GM19043 (cell line): ENCODE results near the gene POLE4.
A peak's percentile ranks its signal among the peaks of the same experiment; 100 is the strongest.

Experiments used
- ATAC-seq: cut with Tn5 transposase; IDR thresholded peaks from one replicate; pipeline ENCODE4 v1.9.1; 2021; ENCODE audit warnings: low read depth; ENCODE audit not compliant: unreplicated experiment

Gene POLE4

GRCh38 chr2:74939919-74940812 is 18.3 kb upstream of the POLE4 start:
- no peak for ATAC-seq

GRCh38 chr2:74941284-74941683 is 17.2 kb upstream of the POLE4 start:
- no peak for ATAC-seq

GRCh38 chr2:74942263-74942662 is 16.2 kb upstream of the POLE4 start:
- ATAC-seq: no peak

- ATAC-seq: peak; percentile 100
Observed at GRCh38 chr2:74944987-74945787, 13.3 kb upstream of the POLE4 start.

GRCh38 chr2:74945788-74946331 is 12.6 kb upstream of the POLE4 start:
- ATAC-seq: no peak

- ATAC-seq: no peak
Observed at GRCh38 chr2:74947703-74948102, 10.7 kb upstream of the POLE4 start.

- no peak for ATAC-seq
Observed at GRCh38 chr2:74948779-74949178, 9.7 kb upstream of the POLE4 start.

GRCh38 chr2:74951211-74951754 is 7.2 kb upstream of the POLE4 start:
- no peak for ATAC-seq

DNA sequence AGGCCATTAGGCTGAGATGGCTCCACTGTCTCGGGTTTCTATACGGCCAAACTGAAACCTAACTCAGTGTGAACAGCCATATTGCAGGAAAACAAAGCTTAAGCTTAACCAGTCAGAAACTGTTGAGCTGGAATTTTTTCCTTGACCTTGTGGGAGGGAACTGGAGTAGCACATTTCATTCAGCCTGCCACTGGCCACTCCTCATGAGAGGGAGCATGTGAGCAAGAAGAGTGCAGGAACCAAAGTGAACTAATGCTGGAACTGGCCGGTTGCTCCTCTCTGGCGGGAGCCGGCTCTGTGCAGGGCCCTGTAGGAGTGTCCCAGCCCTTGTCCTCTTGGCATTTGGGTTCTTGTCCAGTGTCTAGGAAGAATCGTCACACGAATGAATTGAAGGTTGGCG is 5.9 kb upstream of the POLE4 start:
- ATAC-seq: no peak

DNA sequence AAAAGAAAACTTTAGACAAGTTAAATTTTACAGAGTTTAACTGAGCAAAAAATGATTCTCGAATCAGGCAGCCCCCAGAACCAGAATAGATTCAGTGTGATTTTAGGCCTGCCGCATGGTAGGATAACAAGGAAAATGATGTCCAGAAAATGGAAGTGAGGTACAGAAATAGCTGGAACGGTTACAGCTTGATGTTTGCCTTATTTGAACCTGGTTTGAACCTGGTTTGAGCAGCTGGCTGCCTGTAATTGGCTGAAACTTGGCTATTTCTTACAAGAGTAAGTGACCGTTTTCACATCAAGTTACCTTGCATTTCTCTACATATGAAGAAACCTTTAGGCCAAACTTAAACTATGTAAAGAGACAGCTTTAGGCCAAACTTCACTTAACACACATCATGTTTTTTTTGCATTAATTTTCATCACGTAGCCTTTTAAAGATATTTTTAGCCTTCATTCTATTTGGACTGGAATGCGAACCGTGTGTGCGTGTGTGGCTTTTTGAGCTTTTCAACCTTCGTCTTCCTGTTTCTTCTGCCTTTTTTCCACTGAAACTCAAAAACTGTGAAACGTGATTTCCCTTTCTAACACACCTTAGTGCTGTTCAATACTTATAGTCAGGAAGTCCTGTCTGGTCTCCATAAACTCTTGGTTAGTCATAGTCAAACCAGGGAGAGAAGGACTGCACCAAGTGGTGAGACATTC is 4.5 kb upstream of the POLE4 start:
- ATAC-seq: no peak

DNA sequence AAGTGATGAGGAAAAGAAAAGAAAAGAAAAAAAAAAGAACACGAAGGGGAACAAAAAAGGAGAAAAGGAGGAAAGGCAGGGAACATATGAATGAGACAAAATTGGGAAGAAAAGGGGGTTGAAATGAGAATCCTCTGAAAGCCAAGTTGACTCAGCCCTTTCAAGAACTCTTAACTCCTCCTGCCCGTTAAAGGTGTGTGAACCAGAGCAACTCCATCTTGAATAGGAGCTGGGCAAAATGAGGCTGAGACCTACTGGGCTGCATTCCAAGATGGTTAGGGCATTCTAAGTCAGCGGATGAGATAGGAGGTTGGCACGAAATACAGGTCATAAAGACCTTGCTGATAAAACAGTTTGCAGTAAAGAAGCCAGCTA is 4.0 kb upstream of the POLE4 start:
- ATAC-seq: no peak

GRCh38 chr2:74957886-74958273 is 563 bp upstream of the POLE4 start:
- ATAC-seq: no peak

- ATAC-seq: no peak
Observed at GRCh38 chr2:74959106-74959751, 786 bp downstream of the POLE4 start.

- no peak for ATAC-seq
Observed at GRCh38 chr2:74966887-74967286, 8.4 kb downstream of the POLE4 start.

- no peak for ATAC-seq
Observed at GRCh38 chr2:74975016-74975415, 16.6 kb downstream of the POLE4 start.

GRCh38 chr2:74979844-74980243 is 21.4 kb downstream of the POLE4 start:
- ATAC-seq: no peak

GRCh38 chr2:74982577-74982976 is 24.1 kb downstream of the POLE4 start:
- ATAC-seq: no peak

DNA sequence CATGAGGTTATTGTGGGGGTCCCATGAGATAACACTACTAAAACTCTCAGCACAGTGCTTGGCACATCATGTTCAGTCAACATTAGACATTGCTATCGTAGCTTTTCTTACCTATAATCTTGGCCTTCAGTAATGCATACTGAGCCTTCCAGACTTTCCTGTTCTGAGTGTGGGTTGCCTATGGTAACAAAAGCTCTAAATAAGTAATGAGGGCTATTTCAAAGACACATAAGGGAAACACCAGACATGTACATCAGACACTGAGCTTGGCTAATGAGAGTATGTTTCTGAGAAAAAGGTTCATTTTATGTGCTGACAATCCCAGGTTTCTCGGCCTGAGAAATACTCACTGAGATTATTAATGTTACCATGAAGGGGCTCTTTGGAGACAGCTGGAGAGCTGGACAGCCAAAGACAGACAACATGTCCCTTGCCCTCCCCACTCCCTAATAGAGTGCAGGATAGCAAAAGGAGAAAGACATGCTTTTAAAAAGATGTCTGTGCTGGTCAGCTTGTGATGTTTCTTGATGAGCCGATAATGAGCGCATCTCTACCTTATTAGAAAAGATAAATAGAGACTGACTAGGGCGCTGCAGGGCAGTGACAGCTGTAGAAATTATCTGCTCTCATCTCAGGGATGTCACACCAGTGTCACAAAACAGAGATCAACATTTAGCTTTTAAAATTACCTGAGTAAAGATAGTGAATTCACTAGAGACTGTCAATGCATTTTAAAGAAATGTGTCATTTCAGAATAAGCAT is 25.4 kb downstream of the POLE4 start:
- ATAC-seq: no peak

DNA sequence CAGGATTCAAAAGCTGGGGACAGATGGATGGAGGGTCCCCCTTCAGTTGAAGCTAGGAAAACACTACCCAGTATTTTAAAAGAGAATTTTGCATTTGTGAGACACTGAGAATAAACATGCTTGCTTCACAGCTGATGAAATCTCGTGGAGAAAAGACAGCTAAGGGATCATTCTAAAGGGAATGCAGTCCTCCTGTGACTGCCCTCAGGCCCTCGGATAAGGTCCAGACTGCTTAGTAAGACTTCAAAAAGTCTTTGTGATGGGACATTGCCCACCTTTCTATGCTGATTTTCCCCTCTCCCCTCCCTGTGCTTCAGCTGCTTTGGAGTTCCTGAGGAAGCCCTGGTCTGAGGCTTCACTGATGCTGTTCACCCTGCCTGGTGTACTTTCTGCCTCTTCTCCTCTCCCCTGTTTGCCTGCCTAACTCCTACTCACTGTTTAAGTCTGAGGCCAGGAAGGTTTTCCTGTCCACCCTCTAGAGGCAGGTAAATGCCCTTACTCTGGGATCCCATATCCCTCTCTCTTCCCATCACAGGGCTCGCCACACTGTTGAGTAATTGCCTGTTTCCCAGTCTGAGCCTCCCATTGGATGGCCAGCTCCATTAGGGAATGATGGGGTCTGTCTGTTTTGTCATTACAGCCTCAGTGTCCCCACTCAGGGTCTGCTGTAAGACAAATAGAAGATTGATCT is 26.6 kb downstream of the POLE4 start:
- ATAC-seq: no peak
